Right renal cortex interstitium (tissue), 3 donors: ENCODE results near the gene SLC2A9. TPM values are rescaled to one million over a fixed set of nuclear protein-coding genes. Genes with fewer than 3 reads are reported as not detected.

Experiments
- DNase-seq, 3 donors: peaks; one replicate each; pipeline ENCODE4 v3.0.0-alpha.2; 2013; ENCODE audit warnings: low read depth in 3 of 3, low spot score in 2 of 3
- polyA plus RNA-seq, 3 donors: library from polyadenylated mRNA; unstranded; fragments of 120-200 nt; gene quantifications; one replicate each; pipeline ENCODE4 v1.2.1, GENCODE V29; 2013; ENCODE audit not compliant: insufficient read length in 3 of 3

Gene SLC2A9
- polyA plus RNA-seq, 3 donors, result 8.4 to 11.3 (median 9.0) TPM

GRCh38 chr4:10046471-10046870 is 25.2 kb upstream of the SLC2A9 start:
- DNase-seq, result no peak

DNA sequence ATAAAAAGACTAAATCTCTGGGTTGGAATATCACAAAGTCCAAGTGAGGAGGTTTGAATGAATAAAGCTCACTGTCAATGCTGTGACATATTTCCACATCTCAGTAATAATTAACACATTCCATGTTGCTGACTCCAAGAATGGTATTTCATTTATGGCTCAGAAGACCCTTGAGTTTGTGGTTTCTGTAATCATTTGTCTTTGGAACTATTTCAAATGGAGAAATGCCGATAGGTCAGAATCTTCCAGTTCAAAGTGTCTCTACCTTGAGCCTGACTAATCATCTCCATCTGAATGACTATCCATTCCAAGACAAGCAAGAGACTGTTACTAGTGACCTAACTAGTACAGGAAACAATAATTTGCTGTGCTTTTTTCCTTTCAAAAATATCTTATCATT is 24.2 kb upstream of the SLC2A9 start:
- DNase-seq, result no peak

GRCh38 chr4:10041036-10041435 is 19.7 kb upstream of the SLC2A9 start:
- DNase-seq, result no peak

DNA sequence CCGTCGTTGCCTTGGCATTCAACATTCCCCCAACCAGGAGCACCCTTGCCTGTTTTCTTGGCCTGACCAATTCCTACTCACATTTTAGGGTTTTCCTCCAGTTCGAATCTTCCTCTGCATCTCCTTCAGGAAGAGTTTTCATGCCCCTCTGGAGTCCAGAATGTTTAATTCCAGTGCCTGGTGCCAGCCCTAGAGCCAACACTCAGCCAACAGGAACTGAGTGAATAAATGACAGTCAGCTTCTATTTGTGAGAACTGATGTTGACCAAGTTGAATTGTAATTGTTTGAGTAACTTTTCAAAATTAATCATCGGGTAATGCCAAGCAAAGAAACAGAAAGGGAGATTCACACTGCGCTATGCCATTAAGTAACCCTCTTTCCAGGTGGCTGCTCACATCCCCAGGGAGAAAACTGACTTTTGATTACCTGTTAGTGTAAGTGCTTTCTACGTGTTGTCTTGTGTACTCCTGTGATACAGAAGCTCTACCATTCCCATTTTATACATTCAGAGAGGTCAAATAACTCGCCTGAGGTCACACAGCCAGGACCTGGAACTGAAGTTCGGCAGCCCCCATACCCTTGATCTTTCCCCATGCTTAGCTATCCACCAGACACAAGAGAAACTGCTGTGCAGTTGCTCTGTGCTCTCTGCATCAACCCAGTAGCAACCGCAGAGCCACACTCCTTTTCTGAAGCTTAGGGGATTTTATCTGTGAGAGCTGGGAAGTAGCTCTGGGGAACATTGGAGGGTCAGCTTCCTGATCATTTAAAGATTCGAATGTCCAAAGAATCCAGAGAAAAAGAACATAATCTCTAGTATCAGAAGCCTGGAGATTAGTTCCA is 19.0 kb upstream of the SLC2A9 start:
- no peak for DNase-seq

DNA sequence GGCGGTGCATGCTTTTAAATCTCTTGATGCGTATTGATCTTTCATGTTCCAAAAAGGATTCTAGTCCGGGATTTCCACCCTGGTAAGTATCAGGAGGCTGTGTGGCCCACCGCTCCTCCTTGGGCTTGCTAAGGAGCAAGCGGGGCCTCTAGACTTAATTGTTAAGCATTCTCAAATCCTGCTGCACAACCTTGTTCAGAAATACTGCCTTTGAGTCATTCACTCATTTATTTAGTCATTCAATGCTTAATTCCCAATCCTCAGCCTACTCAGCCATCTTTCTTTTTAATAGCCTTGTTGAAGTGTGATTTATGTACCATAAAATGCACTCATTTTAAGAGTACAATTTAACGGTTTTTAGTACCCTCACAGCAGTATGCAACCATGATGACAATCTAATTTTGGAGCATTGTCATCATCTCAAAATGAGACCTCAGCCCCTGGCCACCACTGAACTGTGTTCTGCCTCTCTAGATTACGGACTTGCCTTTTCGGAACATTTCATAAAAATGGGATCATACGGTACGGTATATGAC is 15.6 kb upstream of the SLC2A9 start:
- DNase-seq, result no peak

DNA sequence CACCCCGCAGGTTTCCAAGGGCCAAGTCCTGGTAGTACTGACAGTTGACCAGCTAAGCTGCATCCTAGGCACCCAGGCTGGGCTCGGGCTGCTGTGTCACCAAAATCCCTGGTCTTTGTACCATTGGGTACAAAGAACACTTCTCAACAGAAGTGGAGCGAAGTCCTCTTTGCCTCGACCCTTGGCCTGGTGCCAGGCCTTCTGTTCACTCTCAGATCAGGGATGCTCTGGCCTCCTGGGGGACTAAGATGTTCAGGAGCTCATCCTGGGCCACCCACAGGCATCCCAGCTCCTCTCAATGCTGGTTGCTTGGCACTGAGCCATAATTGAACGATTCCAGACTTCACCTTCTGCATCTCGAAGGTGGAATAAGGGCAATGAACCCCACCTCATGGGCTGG is 13.8 kb upstream of the SLC2A9 start:
- no peak for DNase-seq

DNA sequence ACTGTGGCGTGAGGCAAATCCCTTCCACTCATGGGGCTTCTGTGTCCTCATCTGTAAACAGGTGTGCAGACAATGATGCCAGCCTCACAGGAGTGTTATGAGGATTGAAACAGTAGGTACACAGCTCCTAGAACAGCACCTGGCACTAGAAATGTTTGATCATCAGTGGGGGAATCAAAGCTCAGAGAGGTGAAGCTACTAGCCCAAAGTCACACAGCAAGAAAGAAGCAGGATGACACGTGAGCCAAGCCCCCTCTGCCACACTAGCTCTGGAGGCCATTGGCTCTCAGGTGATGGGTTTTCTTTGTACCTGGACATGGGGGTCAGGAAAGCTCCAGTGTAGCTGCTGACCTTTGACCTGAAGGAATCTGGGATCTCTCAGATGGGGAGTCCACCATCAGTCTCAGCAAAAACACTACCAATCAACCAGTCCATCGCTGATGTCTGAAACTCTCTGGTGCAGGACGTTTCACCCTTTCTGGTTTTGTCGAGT is 13.4 kb upstream of the SLC2A9 start:
- no peak for DNase-seq

DNA sequence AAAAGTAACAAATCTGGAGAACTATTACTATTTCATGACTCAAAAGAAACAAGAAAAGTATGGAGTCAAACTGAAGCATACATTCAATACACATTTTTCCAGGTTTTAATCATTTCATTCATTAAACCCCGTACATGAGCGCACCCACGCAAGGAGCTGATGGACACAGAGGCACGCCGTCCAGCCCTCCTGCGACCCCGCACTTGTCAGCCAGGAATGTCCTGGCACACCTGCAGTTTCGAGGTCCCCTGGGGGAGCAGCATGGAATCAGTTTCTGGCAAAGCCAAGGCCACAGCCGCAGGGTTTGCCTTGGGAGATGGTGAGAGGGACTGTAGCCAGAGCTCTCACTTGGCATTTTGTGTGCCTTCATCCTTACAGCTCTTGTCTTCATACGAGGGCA is 12.8 kb upstream of the SLC2A9 start:
- DNase-seq, result no peak

DNA sequence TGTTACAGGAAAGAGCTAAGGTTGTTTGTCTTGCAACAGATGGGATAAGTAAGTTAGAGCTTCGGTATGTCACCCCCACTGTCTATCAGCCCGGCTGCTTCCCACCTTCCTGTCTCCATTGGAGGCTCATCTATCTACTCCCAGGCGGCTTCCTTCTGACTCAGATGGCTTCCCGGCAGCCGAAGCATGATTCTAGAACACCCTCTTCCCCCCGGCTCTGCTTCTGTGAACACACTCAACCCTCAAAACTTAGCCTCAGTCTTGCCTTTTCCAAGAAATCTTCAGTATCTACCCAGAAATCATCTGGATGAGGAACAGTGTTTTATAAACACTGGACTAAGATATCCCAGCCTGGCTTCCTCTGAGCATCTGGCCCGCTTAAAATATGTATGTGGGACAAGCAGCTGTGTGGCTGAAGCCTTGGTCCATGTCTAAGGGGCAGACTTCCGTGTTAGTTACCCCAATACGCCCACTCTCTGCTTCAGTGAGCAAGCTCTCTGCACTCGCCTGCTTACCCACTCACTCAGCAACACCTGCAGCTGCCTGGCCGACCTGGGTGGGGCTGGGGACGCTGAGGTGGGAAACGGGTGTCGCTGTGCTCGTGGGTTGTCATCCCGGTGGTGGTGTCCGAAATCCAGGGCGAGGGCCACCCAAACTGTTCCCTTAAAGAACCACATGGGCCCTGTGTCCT is 12.0 kb upstream of the SLC2A9 start:
- DNase-seq, result no peak

GRCh38 chr4:10032625-10033024 is 11.3 kb upstream of the SLC2A9 start:
- DNase-seq, result no peak

DNA sequence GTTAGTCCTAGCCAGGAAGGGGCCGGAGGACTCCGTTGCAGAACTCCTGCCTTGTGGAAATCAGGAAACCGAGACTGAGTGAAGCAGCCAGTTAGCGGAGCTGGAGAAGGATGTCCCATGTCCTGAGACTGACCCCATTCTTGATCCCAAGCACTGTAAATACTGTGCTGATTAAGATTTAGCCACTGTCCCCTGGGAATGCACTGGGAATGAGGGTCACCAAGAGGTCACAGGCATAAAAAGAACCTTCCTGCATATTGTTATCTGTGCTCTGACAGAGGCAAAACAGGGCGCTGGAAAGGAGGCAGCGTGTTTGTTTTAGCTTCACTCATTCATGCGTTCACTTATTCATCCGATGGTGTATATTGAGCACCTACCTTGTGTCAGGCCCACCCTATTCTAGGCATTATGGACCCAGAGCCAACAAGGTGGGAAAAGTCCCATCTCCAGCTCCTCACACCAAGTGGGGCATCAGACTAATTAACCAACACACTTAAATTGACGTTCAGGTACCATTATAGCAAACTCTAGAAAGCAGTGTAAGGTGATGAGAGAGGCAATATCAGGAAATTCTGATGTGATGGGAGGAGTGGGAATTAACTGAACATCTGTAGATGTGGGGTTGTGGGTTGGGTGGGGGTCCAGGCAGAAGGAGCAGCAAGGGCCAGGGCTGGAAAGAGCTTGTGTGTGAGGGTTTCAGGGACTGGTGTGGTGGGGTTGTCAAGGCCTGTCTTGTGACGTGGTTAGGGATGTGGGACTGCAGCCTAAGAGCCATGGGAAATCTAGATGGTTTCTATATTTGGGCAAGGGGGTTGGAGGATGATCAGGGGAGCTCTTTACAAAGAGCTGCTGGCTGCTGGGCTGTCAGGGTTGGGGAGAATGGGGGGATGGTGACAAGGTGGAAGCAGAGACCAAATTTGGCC is 10.6 kb upstream of the SLC2A9 start:
- DNase-seq, result no peak

- DNase-seq, result no peak
These were observed 9.8 kb upstream of the SLC2A9 start for GRCh38 chr4:10030972-10031667.

DNA sequence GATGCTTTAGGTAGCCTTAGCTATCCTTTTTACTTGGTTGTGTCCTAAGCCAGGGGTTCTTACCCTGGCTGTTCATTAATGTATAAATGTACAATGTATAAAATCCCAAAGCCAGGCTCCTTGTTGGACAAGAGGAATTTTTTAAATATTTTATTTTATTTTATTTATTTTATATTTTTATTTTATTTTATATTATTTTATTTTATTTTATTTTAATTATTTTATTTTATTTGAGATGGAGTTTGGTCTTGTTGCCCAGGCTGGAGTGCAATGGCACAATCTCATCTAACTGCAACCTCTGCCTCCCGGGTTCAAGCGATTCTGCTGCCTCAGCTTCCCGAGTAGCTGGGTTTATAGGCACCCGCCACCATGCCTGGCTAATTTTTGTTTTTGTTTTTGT is 8.1 kb upstream of the SLC2A9 start:
- DNase-seq, result no peak

DNA sequence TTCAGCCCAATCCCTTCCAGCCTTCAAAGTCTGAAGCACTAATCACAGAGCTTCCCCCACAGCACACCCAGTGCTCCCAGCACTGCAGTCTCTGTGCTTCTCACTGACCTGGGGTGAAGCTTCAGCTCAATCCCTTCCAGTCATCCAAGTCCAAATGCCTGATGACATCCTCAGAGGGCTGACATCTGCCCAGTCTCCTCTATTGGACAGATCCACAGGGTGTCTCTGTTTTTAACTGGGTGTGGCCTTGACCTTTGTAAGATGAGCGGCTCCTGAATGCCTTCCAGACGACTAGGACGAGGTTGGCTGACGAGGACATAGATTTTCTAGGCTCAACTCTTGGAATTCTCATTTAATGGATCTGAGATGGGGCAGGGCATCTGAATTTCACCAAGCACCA is 7.6 kb upstream of the SLC2A9 start:
- no peak for DNase-seq

- DNase-seq, result no peak
These were observed 5.2 kb upstream of the SLC2A9 start for GRCh38 chr4:10026485-10026884.

DNA sequence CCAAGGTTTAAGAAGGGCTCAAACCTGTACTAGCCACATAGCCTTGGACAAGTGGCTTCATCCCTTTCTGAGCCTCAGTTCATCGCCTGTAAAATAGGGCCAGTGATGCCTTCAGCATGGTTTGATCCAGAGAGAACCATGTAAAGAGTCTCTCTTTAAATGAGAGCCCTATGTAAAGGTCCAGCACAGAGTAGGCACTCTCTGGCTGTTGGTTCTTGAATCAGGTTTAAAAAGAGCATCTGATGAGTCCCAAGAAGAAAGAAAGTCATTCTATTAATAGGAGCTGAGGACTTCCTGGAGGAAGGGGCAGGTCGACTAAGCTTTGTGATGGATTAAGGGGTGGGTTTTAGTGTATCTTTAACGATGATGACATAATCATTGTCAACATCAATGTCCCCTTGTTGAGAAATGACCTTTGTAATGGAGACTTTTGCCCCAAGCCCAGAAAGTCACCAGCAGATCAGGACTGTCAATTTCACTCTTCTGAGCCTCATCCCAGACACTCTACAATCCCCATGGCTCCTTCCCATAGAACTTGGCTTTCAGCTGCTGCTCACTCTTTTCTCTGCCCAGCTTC is 4.0 kb upstream of the SLC2A9 start:
- no peak for DNase-seq

DNA sequence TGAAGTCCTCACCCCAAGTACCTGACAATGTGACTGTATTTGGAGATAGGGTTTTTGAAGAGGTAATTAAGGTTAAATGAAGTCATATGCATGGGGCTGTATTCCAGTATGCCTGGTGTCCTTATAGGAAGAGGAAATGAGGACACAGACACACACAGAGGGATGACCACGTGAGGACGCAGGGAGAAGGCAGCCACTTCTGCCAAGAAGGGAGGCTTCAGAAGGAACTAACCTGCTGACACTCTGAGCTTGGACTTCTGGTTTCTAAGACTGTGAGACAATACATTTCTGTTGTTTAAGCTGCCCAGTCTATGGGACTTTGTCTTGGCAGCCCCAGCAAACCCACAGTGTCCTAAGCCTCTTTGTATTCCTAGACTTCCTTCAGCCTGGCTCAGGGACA is 3.0 kb upstream of the SLC2A9 start:
- DNase-seq, result no peak

DNA sequence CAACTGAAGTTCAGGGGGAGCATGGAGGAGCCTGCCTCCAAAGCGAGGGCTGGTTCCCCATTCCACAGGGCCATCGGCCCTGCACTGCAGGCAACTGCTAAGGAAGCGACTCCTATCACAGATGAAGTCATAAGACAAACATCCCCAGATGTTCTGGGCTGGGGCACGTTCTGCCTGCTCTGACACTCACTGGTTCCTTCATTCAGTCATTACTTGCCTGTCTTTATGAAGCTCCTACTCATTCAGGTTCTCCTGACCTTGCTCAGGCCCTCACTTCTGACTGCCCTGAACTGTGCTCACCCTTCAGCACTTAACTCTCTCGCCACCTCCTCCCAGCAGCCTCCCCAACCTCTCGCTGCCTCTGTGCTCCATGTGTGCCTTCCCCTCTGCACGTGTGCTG is 2.5 kb upstream of the SLC2A9 start:
- no peak for DNase-seq

- no peak for DNase-seq
These were observed 1.7 kb upstream of the SLC2A9 start for GRCh38 chr4:10023050-10023419.
